Stomach (tissue), 9 donors: ENCODE results near the gene CACNA1G. TPM values are rescaled to one million over a fixed set of nuclear protein-coding genes. Genes with fewer than 3 reads are reported as not detected.

Experiments used
- DNase-seq, 2 donors: peaks; one replicate each; pipeline versions ENCODE4 v3.0.0 to v3.0.0-alpha.2; 2013 to 2019
- H3K27ac ChIP-seq, 5 donors: fragments of 200-600 bp in 4 of 5; sonication (generic) in 4 of 5; one replicate each; pipeline ENCODE4 v1.5.1; 2013 to 2019; ENCODE audit warnings: mild to moderate bottlenecking in 1 of 5, moderate library complexity in 1 of 5
- H3K27me3 ChIP-seq, 3 donors: fragments of 200-600 bp; sonication (generic); one replicate each; pipeline ENCODE4 v1.5.1; 2017 to 2019; ENCODE audit warnings: mixed run types in 1 of 3
- H3K36me3 ChIP-seq, 4 donors: fragments of 200-600 bp; sonication (generic); 1 replicate in 3 of 4; 2 replicates in 1 of 4; pipeline ENCODE4 v1.5.1; 2016 to 2019
- H3K4me1 ChIP-seq, 4 donors: fragments of 200-600 bp; sonication (generic); one replicate each; pipeline ENCODE4 v1.5.1; 2016 to 2019
- H3K4me3 ChIP-seq, 4 donors: fragments of 200-600 bp; sonication (generic) in 3 of 4; one replicate each; pipeline ENCODE4 v1.5.1; 2016 to 2019; ENCODE audit warnings: mild to moderate bottlenecking in 1 of 4
- H3K9me3 ChIP-seq, 4 donors: fragments of 200-600 bp; sonication (generic); one replicate each; pipeline ENCODE4 v1.5.1; 2016 to 2019
- EP300 ChIP-seq: sonication (generic); formaldehyde crosslinking; IDR thresholded peaks from one replicate; pipeline ENCODE4 v1.6.1; 2017; ENCODE audit warnings: antibody characterized with exemption
- POLR2A ChIP-seq, 4 donors: fragments of 450-650 bp; IDR thresholded peaks; one replicate each; pipeline ENCODE4 v1.6.1; 2016; ENCODE audit warnings: antibody characterized with exemption in 4 of 4, control low read depth in 2 of 4, mild to moderate bottlenecking in 1 of 4, moderate library complexity in 1 of 4
- POLR2AphosphoS5 ChIP-seq, 3 donors: sonication (generic); formaldehyde crosslinking; IDR thresholded peaks; one replicate each; pipeline ENCODE4 v1.6.1; 2016; ENCODE audit warnings: antibody characterized with exemption in 3 of 3
- WGBS, 5 donors: extraction: QIAGEN DNeasy Blood & Tissue Kit in 3 of 5; methylation state at CpG; one replicate each; pipeline versions ENCODE4 v1.1.5 to v1.1.7; 2013 to 2018; 5-methylcytosine and 5-hydroxymethylcytosine counted together
- intact Hi-C: fragments of 100-400 bp; cut with DNase I; formaldehyde crosslinking; loops from one replicate; pipeline ENCODE4 v1.15.1; 2023; ENCODE audit warnings: low total_unique reads
- polyA plus RNA-seq, 3 donors: library from polyadenylated mRNA; stranded (reverse); fragments of 200-250 nt; gene quantifications; one replicate each; pipeline ENCODE4 v1.2.3, GENCODE V29; 2013
- total RNA-seq, 5 donors: library from RNA; depleted of rRNA; stranded (reverse); fragments of >200 nt; gene quantifications; one replicate each; pipeline versions ENCODE4 v1.1.0 to v1.2.3, GENCODE V29; 2014 to 2016
- TF ChIP-seq, protein P1 (sequence below), 7 experiments: fragments of 450-650 bp in 4 of 7; fragments of 200-600 bp in 3 of 7; sonication (generic) in 3 of 7; IDR thresholded peaks; one replicate each; pipeline ENCODE4 v1.5.1; 2016 to 2019; ENCODE audit warnings: antibody characterized with exemption in 7 of 7, control low read depth in 2 of 7, mild to moderate bottlenecking in 1 of 7
- donor health status: healthy with polysubstance abuse.
- donor health status: Bipolar disorder and iron deficiency.
- donor health status: healthy.

CACNA1G gene
- total and polyA plus RNA-seq, 8 donors, result 0.06 to 3.7 (median 1.1) TPM; not detected in 4

GRCh38 chr17:50642722-50643656, 82.5 kb downstream of the CACNA1G start:
- no peaks in the 10 kb centered on the region for H3K9me3 ChIP-seq
- 66 to 76% (median 68%) methylated on average over 9 to 10 of the region's 10 CpGs for WGBS, 5 donors
- H3K27me3 ChIP-seq, result no peaks in the 10 kb centered on the region
- H3K36me3 ChIP-seq, result peaks cover 0 to 5% (median 0%) of the 10 kb centered on the region in 4 donors
- TF ChIP-seq, protein P1, sequence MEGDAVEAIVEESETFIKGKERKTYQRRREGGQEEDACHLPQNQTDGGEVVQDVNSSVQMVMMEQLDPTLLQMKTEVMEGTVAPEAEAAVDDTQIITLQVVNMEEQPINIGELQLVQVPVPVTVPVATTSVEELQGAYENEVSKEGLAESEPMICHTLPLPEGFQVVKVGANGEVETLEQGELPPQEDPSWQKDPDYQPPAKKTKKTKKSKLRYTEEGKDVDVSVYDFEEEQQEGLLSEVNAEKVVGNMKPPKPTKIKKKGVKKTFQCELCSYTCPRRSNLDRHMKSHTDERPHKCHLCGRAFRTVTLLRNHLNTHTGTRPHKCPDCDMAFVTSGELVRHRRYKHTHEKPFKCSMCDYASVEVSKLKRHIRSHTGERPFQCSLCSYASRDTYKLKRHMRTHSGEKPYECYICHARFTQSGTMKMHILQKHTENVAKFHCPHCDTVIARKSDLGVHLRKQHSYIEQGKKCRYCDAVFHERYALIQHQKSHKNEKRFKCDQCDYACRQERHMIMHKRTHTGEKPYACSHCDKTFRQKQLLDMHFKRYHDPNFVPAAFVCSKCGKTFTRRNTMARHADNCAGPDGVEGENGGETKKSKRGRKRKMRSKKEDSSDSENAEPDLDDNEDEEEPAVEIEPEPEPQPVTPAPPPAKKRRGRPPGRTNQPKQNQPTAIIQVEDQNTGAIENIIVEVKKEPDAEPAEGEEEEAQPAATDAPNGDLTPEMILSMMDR (IDR thresholded peaks at IDR 0.05), result no peak
- TF ChIP-seq POLR2AphosphoS5 (IDR thresholded peaks at IDR 0.05) (no peak), EP300 (no peak), POLR2A (IDR thresholded peaks at IDR 0.05) (no peak)
- H3K27ac ChIP-seq, result peak overlapping the region in 1 of 5 donors; percentile 86
- no peak overlapping the region for H3K4me3 ChIP-seq
- DNase-seq, result peak in 1 of 2 donors; percentile 22
- H3K4me1 ChIP-seq, result peaks cover 42 to 48% (median 45%) of the 10 kb centered on the region in 4 donors
- intact Hi-C loops, result no loop called here

GRCh38 chr17:50645748-50646682, 85.5 kb downstream of the CACNA1G start:
- no peak overlapping the region for H3K27ac ChIP-seq
- H3K9me3 ChIP-seq, result no peaks in the 10 kb centered on the region
- no peak for TF ChIP-seq POLR2A (IDR thresholded peaks at IDR 0.05)
- no peak for TF ChIP-seq EP300
- no peak for TF ChIP-seq POLR2AphosphoS5 (IDR thresholded peaks at IDR 0.05)
- peaks cover 11 to 18% (median 15%) of the 10 kb centered on the region in 4 donors for H3K4me1 ChIP-seq
- H3K27me3 ChIP-seq, result no peaks in the 10 kb centered on the region
- 94 to 96% (median 95%) methylated on average over 3 of the region's 3 CpGs for WGBS, 5 donors
- intact Hi-C loops, result no loop called here
- no peak overlapping the region for H3K4me3 ChIP-seq
- DNase-seq, result no peak
- peaks cover 0 to 5% (median 0%) of the 10 kb centered on the region in 4 donors for H3K36me3 ChIP-seq

DNA sequence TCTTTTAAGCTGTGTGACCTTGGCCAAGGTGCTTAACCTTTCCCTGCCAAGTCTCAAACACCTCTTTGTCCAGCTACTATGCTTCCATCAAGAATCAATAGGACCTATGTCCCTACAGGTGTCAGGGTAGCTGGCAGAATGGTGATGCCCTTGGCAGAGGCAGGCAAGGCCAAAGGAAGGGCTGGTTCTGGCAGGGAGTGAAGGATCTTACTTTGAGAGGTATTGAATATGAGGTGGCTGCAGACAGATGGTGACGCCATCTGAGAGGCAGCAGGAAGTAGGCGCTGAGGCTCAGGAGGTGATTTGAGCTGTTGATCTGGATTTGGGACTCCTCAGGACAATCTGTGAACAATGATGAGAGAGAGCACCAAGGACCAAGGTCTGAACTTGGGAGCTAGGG, 86.7 kb downstream of the CACNA1G start:
- H3K27ac ChIP-seq, result no peak overlapping the region
- H3K9me3 ChIP-seq, result no peaks in the 10 kb centered on the region
- no peaks in the 10 kb centered on the region for H3K27me3 ChIP-seq
- intact Hi-C loops, result no loop called here
- DNase-seq, result peak in 1 of 2 donors; percentile 1
- 65 to 100% (median 85%) methylated on average over 2 of the region's 2 CpGs for whole genome bisulfite sequencing, 5 donors
- H3K4me3 ChIP-seq, result no peak overlapping the region
- peaks cover 2 to 7% (median 5%) of the 10 kb centered on the region in 4 donors for H3K4me1 ChIP-seq
- peaks cover 0 to 5% (median 0%) of the 10 kb centered on the region in 4 donors for H3K36me3 ChIP-seq
- TF ChIP-seq POLR2A (IDR thresholded peaks at IDR 0.05), result no peak
- no peak for TF ChIP-seq EP300
- TF ChIP-seq, protein P1 (IDR thresholded peaks at IDR 0.05), result no peak

DNA sequence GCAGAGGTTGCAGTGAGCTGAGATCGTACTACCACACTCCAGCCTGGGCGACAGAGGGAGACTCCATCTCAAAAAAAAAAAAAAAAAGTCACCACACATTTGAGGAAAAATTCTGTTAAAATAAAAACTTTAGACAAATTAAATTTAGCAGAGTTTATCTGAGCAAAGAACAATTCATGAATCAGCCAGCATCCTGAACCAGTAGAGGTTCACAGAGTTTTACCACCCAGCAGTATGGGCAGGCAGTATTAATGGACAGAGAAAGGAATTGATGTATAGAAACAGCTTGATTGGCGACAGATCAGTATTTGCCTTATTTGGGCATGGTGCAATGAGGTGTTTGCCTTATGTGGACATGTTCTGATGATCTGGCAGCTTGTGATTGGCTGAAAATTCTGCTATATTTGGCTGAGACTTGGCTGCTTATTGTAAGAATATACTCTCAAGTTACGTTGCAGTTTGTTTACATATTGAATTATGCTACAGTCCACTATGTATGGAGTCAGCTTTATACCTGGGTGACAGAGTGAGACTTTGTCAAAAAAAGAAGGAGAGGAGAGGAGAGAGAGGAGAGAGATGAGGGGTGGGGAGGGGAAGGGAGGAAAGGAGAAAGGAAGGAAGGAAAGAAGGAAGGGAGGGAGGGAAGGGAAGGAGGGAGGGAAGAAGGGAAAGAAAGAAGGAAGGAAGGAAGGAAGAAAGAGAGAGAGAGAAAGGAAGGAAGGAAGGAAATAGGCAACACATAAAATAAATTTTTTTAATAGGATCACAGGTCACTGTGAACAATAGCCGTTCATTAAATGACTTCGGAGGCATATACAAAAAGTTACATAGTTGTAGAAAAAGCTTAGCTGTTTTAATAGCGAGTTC, 88.8 kb downstream of the CACNA1G start:
- Histone ChIP-seq H3K27ac (no peak overlapping the region), H3K27me3 (no peaks in the 10 kb centered on the region), H3K9me3 (peaks cover 0 to 5% (median 2%) of the 10 kb centered on the region in 4 donors), H3K4me3 (no peak overlapping the region), H3K36me3 (no peaks in the 10 kb centered on the region), H3K4me1 (no peaks in the 10 kb centered on the region)
- TF ChIP-seq POLR2AphosphoS5 (IDR thresholded peaks at IDR 0.05), result no peak
- no peak for TF ChIP-seq POLR2A (IDR thresholded peaks at IDR 0.05)
- TF ChIP-seq, protein P1 (IDR thresholded peaks at IDR 0.05), result no peak
- no peak for TF ChIP-seq EP300
- WGBS, 5 donors, result 71 to 82% (median 79%) methylated on average over 7 of the region's 7 CpGs
- peak in 1 of 2 donors; percentile 4 for DNase-seq
- intact Hi-C loops, result no loop called here
